Activated B cell treated with CpG ODN at 0.5 μM for 24 hours (primary cell): ENCODE measurements around the gene ERBB4. TPM values are rescaled to one million over a fixed set of nuclear protein-coding genes. Genes with fewer than 3 reads are reported as not detected.

Experiments used
- ATAC-seq: fragments of 200-7000 bp; cut with Tn5 transposase; one replicate; pipeline ENCODE4 v1.10.0; 2021; ENCODE audit warnings: low read depth, mild to moderate bottlenecking, moderate library complexity
- CTCF ChIA-PET: fragments of 350-600 bp; sonication (Branson Sonifier 250); formaldehyde crosslinking; loops from one replicate; lab custom pipeline; 2021; ENCODE audit warnings: antibody characterized with exemption; lab: Charles Lee
- POLR2A ChIA-PET: fragments of 350-600 bp; sonication (Branson Sonifier 250); formaldehyde crosslinking; loops from one replicate; lab custom pipeline; 2021; ENCODE audit warnings: antibody characterized with exemption; lab: Charles Lee
- DNase-seq: peaks from one replicate; pipeline ENCODE4 v3.0.0; 2022
- H3K27ac Mint-ChIP-seq: one replicate; pipeline ENCODE4 v1.8.0; 2020; ENCODE audit warnings: mixed read lengths
- H3K27me3 Mint-ChIP-seq: one replicate; pipeline ENCODE4 v1.8.0; 2021; ENCODE audit warnings: mixed read lengths
- H3K36me3 Mint-ChIP-seq: one replicate; pipeline ENCODE4 v1.8.0; 2021; ENCODE audit warnings: low read depth, mixed read lengths
- H3K4me1 Mint-ChIP-seq: one replicate; pipeline ENCODE4 v1.8.0; 2021; ENCODE audit warnings: mixed read lengths
- H3K4me3 Mint-ChIP-seq: one replicate; pipeline ENCODE4 v1.8.0; 2020; ENCODE audit warnings: mild to moderate bottlenecking, mixed read lengths
- H3K9me3 Mint-ChIP-seq: one replicate; pipeline ENCODE4 v1.8.0; 2020; ENCODE audit warnings: mixed read lengths
- CTCF ChIP-seq: fragments of 200-600 bp; IDR thresholded peaks from one replicate; pipeline ENCODE4 v1.8.0; 2022; ENCODE audit warnings: antibody characterized with exemption, mild to moderate bottlenecking
- intact Hi-C: fragments of 100-400 bp; cut with micrococcal nuclease; formaldehyde crosslinking; loops from one replicate; pipeline ENCODE4 v1.15.1; 2024
- total RNA-seq: library from RNA; stranded (reverse); gene quantifications from 2 replicates; pipeline ENCODE4 v1.2.3, GENCODE V29; 2022

Gene ERBB4
- total RNA-seq, 1 donor from 2014 or later = not detected

DNA sequence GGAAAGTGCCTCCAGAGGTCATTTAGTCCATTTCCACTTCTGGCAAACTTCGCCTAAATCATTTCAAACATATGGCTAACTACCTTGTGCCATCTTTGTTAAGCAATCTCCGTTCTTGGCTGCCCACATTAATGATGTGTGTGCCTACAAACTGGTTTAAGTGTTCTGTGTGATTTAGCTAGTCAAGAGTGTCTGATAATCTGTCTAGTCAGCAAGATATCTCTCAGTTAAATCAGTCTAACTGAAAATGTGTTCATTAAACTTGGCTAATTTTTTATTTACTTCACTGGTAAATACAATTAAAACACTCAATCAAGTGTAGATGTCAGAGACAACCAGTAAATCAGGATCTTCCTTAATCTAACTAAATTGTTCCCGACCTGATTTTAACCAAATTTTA is 352.4 kb downstream of the ERBB4 start:
- no peak for ATAC-seq
- TF ChIP-seq CTCF = no peak
- H3K27me3 Mint-ChIP-seq = no peaks in the 10 kb centered on the region
- H3K9me3 Mint-ChIP-seq = no peaks in the 10 kb centered on the region
- CTCF ChIA-PET = no interaction called here
- no peak for DNase-seq
- no peaks in the 10 kb centered on the region for H3K36me3 Mint-ChIP-seq
- no peaks in the 10 kb centered on the region for H3K4me1 Mint-ChIP-seq
- H3K4me3 Mint-ChIP-seq = no peak overlapping the region
- H3K27ac Mint-ChIP-seq = no peak overlapping the region
- POLR2A ChIA-PET = no interaction called here
- intact Hi-C loops = no loop called here

GRCh38 chr2:212181646-212182045 is 357.0 kb downstream of the ERBB4 start:
- ATAC-seq (no peak), DNase-seq (no peak)
- no peaks in the 10 kb centered on the region for H3K9me3 Mint-ChIP-seq
- H3K4me1 Mint-ChIP-seq = no peaks in the 10 kb centered on the region
- intact Hi-C loops = no loop called here
- ChIA-PET CTCF (no interaction called here), POLR2A (no interaction called here)
- no peak overlapping the region for H3K4me3 Mint-ChIP-seq
- H3K36me3 Mint-ChIP-seq = no peaks in the 10 kb centered on the region
- H3K27ac Mint-ChIP-seq = no peak overlapping the region
- no peak for TF ChIP-seq CTCF
- no peaks in the 10 kb centered on the region for H3K27me3 Mint-ChIP-seq

DNA sequence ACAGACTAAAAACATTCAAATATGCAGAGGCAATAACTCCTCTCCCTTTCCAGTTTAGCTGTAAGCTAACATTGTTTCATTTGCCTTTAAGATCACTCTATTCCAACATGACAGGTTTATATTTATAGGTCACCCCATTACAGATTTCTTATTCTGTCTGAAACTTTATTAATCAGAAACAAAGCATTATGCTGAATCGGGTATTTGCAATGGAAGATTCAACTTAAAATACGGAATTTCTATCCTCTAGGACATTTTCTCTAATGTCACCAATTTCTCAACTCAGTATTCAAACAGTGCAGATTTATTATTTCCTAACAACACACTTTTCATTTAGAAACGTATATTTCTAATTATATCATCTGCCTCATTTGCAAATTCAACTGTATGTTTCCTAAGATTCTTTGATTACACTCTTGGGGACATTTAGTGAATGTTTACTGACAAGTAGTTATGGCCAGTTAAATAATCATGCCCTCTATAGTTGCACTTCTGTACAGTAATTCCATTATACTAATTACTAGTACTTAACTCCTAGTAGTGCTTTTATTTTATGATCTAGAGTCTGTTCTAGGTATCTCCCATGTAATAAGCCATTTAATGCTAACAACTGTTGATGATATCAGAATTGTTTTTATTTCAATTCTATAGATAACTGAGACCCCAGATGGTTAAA is 358.1 kb downstream of the ERBB4 start:
- Mint-ChIP-seq H3K4me3 (no peak overlapping the region), H3K9me3 (no peaks in the 10 kb centered on the region), H3K27ac (no peak overlapping the region), H3K4me1 (no peaks in the 10 kb centered on the region), H3K36me3 (no peaks in the 10 kb centered on the region), H3K27me3 (no peaks in the 10 kb centered on the region)
- CTCF ChIA-PET = no interaction called here
- ATAC-seq (no peak), DNase-seq (no peak)
- intact Hi-C loops = no loop called here
- TF ChIP-seq CTCF = no peak
- POLR2A ChIA-PET = no interaction called here

DNA sequence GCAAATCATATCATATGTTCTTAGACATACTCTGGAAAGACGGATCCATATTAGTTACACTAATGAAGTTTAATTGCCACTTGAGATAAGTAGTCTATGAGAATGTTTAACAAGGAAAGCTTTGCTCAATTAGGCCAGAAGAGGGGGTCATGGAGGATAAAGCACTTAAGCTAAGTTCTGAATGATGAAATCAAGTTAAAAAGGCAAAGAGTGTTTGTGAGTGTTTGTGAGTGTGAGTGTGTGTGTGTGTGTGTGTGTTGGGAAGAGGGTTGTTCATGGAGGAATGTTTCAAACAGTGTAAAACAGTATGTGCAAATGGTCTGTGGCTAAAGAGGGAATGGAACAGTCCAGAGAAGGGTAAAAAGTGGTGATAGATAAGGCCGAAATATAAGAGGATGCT is 360.9 kb downstream of the ERBB4 start:
- intact Hi-C loops = no loop called here
- ChIA-PET POLR2A (no interaction called here), CTCF (no interaction called here)
- no peaks in the 10 kb centered on the region for H3K9me3 Mint-ChIP-seq
- ATAC-seq (no peak), DNase-seq (no peak)
- H3K27ac Mint-ChIP-seq = no peak overlapping the region
- H3K4me3 Mint-ChIP-seq = no peak overlapping the region
- no peaks in the 10 kb centered on the region for H3K4me1 Mint-ChIP-seq
- no peak for TF ChIP-seq CTCF
- H3K36me3 Mint-ChIP-seq = no peaks in the 10 kb centered on the region
- H3K27me3 Mint-ChIP-seq = no peaks in the 10 kb centered on the region

DNA sequence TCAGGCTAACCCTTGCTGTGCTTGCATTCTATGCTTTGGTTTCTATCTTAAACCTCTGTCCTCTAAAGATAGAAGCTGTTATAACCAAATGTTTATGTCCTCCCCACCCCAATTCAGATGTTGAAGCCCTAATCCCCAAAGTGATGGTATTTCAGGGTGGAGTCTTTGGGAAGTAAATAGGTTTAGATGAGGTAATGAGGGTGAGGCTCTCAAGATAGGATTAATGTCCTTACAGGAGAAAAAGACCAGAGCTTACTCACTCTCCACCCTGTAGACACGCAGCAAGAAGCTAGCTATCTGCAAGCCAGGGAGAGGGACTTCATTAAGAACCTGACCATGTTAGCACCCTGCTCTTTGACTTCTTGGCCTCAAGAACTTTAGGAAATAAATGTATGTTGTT is 362.5 kb downstream of the ERBB4 start:
- ChIA-PET CTCF (no interaction called here), POLR2A (no interaction called here)
- H3K27me3 Mint-ChIP-seq = no peaks in the 10 kb centered on the region
- H3K27ac Mint-ChIP-seq = no peak overlapping the region
- no peak for ATAC-seq
- intact Hi-C loops = no loop called here
- peaks cover 5% of the 10 kb centered on the region for H3K9me3 Mint-ChIP-seq
- no peak for DNase-seq
- TF ChIP-seq CTCF = no peak
- no peak overlapping the region for H3K4me3 Mint-ChIP-seq
- H3K36me3 Mint-ChIP-seq = no peaks in the 10 kb centered on the region
- H3K4me1 Mint-ChIP-seq = no peaks in the 10 kb centered on the region
